GM12864 (cell line): Measurements from ENCODE around the gene ITGB6.

Source experiments
- DNase-seq: peaks from one replicate; pipeline ENCODE4 v3.0.0-alpha.2; 2011; ENCODE audit warnings: low read depth
- H3K4me3 ChIP-seq: 2 replicates; pipeline ENCODE4 v1.5.1; 2011; ENCODE audit warnings: mild to moderate bottlenecking, low read depth, low read length, control low read depth
- TF ChIP-seq, protein P1 (sequence below): IDR thresholded peaks from 2 replicates; pipeline ENCODE4 v1.5.1; 2011; ENCODE audit warnings: low read depth, mild to moderate bottlenecking, moderate library complexity, low read length, control low read depth, inconsistent platforms; ENCODE audit errors: missing control alignments

The ITGB6 gene

DNA sequence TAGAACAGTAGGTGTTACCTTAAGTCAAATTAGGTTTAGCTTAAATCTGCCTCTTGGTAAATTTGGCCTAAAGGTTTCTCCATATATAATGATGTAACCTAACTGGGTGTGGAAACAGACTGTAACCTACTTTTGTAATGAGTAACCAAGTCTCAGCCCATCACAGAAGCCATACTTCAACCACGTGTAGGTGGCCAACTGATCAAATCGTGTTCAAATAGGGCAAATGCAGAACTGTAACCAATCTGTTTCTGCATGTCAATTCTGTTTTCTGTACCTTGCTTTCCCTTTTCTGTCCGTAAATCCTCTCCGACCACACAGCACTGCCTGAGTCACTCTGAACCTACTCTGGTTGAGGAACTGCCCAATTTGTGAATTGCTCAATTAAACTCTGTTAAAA lies 103.7 kb downstream of the ITGB6 start:
- H3K4me3 ChIP-seq: no peak overlapping the region
- peak; percentile 10 for DNase-seq
- TF ChIP-seq, protein P1, sequence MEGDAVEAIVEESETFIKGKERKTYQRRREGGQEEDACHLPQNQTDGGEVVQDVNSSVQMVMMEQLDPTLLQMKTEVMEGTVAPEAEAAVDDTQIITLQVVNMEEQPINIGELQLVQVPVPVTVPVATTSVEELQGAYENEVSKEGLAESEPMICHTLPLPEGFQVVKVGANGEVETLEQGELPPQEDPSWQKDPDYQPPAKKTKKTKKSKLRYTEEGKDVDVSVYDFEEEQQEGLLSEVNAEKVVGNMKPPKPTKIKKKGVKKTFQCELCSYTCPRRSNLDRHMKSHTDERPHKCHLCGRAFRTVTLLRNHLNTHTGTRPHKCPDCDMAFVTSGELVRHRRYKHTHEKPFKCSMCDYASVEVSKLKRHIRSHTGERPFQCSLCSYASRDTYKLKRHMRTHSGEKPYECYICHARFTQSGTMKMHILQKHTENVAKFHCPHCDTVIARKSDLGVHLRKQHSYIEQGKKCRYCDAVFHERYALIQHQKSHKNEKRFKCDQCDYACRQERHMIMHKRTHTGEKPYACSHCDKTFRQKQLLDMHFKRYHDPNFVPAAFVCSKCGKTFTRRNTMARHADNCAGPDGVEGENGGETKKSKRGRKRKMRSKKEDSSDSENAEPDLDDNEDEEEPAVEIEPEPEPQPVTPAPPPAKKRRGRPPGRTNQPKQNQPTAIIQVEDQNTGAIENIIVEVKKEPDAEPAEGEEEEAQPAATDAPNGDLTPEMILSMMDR: no peak

- no peak overlapping the region for H3K4me3 ChIP-seq
- TF ChIP-seq, protein P1: no peak
- no peak for DNase-seq
These were observed 107.6 kb downstream of the ITGB6 start for GRCh38 chr2:160092445-160092844.

DNA sequence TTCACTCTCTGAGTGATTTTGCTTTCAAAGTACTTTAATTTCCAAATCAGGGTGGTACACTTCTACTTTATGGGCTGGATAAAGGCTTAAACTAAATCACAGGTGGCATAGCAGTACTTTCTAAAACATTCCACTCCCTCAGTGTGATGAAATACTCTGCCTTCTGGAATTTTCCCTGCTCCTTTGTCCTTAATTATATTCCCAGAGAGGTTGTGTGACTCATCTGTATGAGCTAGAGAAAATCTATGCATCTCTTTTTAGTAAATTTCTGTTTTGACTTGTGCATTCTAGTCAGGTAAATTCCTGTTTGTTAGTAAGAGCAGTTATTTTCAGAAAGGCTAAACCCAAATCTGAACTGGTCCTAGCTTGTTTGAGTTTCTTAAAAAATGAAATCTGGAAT lies 108.7 kb downstream of the ITGB6 start:
- DNase-seq: no peak
- TF ChIP-seq, protein P1: no peak
- no peak overlapping the region for H3K4me3 ChIP-seq

DNA sequence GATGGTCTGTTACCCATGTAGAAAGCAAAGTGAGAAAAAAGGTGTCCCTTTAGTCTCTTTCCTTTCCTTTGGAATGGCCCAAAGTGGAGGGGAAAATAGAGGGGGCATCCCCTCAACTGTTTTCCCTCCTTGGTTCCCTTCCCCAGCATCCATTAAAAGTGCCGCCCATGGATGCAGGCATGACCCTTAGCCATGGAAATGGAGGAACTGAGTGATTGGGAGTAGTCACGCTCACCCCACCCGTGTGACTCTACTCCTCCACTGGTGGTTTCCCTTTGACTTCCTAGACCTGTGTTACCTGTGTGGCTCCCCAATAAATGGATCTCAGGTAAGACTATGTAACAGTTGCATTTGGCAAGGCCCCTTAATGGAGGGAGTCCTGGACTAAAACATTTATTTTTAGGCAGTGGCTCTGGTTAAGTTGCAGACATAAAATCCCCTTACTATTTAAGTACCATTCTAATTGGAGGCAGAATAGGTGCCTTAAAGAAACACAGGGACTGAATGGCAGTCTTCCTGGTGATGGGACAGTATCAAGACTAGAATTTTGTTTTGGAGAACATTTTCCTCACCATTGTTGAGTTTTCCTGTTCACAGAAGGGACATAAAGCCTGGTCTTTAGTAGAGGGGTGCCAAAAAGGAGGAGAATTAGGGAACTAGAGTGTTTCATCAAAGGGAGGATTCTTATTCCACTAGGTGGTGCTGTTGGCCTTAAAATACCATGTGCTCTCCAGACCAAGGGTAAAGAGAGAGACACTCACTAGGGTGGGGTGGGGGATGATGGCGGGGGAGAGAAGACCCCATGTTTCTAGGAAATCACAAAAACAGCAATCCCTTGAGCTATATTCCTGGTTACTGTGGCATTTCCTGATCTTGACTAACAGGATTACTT lies 112.0 kb downstream of the ITGB6 start:
- H3K4me3 ChIP-seq: no peak overlapping the region
- TF ChIP-seq, protein P1: peak; percentile 45
- DNase-seq: peak; percentile 5

- DNase-seq: no peak
- TF ChIP-seq, protein P1: peak; percentile 26
- no peak overlapping the region for H3K4me3 ChIP-seq
These were observed 114.4 kb downstream of the ITGB6 start for GRCh38 chr2:160085662-160086061.

DNA sequence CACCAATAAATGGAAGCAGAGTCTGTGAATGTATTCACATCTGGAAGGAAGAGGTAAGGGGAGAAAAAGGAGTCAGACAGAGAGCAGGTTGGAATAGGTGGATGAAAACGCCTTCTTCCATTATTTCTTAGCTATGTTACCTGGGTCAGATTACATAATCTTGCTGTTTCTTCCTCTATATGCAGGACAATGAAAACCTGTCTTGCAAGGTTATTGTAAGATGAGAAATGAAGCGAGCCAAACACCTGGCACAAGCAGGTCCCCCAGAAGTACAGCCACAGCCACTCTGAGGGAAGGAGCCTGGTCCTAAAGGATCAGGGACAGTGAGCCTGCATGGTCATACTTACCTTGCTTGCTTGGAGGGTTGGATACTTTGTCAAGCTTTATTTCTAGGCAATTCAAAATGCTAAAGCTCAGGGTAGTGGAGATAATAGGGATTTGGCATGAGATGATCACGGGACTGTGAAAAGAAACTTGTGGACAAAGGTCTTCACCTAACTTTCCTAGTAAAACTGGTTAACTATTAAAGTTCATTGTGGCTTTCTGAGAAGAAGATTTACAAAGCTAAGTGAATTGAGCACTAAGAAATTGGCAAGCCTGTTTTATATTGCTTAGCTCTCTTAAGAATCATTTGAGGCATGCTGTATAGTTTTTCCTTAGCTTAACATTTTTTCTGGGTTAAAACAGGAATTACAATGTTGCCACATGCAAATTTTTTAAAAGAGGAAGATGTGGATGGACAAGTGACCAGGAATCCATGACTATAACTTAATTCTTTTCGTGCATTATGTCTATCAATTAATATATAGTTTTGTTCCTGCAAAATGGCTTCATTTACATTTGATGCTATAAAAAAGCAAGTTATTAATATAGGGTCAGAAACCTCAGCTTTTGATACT lies 121.9 kb downstream of the ITGB6 start:
- DNase-seq: no peak
- TF ChIP-seq, protein P1: no peak

More for the DNA sequence above, 121.9 kb downstream of the ITGB6 start:
- no peak overlapping the region for H3K4me3 ChIP-seq
